ENCODE data around the gene TEX35. TPM values are rescaled to one million over a fixed set of nuclear protein-coding genes. Genes with fewer than 3 reads are reported as not detected.
A peak's percentile ranks its signal among the peaks of the same experiment; 100 is the strongest.

TEX35 gene
- total RNA-seq, 1 donor from 2014 or later: not detected

DNA sequence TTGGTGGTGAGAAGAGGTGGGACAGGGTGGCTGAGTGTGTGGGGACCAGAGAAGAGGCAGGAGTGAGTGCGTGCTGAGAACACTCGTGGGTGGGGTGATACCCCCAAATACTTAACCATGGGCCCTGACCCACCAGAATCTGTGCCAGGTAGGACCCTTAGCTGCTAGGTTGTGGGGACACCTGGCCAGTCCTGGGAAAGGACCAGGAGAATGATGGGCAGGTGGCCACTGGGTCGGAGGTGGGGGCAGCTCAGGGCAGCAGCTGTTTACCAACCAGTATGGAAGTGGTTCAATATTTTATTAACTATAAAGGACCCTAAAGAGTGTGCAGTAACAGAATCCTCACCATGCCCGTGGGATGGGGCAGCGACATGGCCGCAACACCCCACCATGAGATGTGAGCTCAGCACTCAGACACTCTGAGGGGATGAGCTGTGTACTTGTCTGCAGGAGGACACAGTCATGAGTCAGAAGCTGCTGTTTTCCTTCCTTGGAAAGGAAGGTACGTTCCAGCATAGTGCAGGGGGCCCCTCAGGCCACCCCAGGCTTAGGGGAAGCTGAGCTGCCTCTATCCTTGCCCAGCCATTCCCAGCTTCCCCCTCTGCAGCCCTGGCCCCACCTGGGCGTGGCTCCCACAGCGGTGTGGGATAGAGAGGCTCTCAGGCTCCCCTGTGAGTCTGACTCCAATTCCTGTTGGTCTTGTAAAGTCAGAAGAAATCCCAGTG lies 25.4 kb downstream of the TEX35 start:
- Histone ChIP-seq H3K27me3 (ENCODE audit: control insufficient read depth in 3 of 3, insufficient read depth in 3 of 3, low read length in 3 of 3) (no peaks in the 10 kb centered on the region), H3K9me3 (ENCODE audit: control insufficient read depth in 3 of 3, low read length in 3 of 3) (no peaks in the 10 kb centered on the region), H3K27ac (ENCODE audit: low read depth, low read length) (peak overlapping the region; percentile 77), H3K4me3 (ENCODE audit: low read length in 3 of 3) (peak overlapping the region in 2 of 3 donors; percentile 34 to 51), H3K4me1 (ENCODE audit: control insufficient read depth in 3 of 3, insufficient read depth in 3 of 3, low read length in 3 of 3) (peaks cover 41 to 48% (median 47%) of the 10 kb centered on the region in 3 donors), H3K36me3 (ENCODE audit: control insufficient read depth in 3 of 3, insufficient read depth in 3 of 3, low read length in 3 of 3) (no peaks in the 10 kb centered on the region), H3K9ac (ENCODE audit: low read depth in 1 of 3, low read length in 3 of 3) (no peak overlapping the region)

DNA sequence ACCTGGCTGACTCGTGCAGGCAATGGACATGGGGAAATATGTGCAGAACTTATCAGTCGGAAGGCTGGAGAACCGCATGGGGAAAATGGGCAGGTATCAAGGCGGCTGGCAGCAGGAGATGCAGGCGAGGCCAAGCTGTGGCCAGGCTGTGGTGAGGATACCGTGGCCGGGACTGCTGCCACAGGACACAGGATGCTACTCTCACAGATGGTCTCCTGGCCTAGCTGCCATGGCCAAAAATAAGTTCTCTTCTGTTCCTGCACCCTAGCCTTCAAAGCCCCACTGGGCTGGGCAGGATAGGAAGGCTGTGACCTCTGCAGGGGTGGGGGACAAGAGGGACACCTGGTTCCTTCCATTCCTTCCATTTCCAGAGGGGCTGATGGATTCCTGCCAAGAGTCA lies 26.4 kb downstream of the TEX35 start:
- Histone ChIP-seq H3K4me1 (ENCODE audit: control insufficient read depth in 3 of 3, insufficient read depth in 3 of 3, low read length in 3 of 3) (peaks cover 41 to 48% (median 47%) of the 10 kb centered on the region in 3 donors), H3K36me3 (ENCODE audit: control insufficient read depth in 3 of 3, insufficient read depth in 3 of 3, low read length in 3 of 3) (no peaks in the 10 kb centered on the region), H3K9ac (ENCODE audit: low read depth in 1 of 3, low read length in 3 of 3) (no peak overlapping the region), H3K4me3 (ENCODE audit: low read length in 3 of 3) (peak overlapping the region in 2 of 3 donors; percentile 34 to 51), H3K9me3 (ENCODE audit: control insufficient read depth in 3 of 3, low read length in 3 of 3) (no peaks in the 10 kb centered on the region), H3K27me3 (ENCODE audit: control insufficient read depth in 3 of 3, insufficient read depth in 3 of 3, low read length in 3 of 3) (no peaks in the 10 kb centered on the region), H3K27ac (ENCODE audit: low read depth, low read length) (peak overlapping the region; percentile 77)

DNA sequence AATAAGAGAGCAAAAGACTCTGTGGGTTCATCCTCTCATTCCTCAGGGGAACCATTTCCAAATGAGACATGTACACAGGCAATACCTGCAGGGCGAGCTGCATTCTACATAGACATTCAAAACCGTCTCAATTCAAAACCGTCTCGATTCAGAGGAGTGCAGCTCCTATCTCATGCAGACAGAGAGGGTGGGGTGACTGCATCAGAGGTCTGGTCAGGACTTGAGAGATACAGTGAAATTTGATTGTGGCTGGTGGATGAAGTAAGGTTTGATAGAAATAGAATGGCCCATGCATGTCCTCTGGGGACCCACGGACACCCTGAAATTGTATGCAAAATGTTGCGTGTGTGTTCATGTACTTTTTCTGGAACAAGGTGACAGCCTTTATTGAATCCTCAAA lies 27.3 kb downstream of the TEX35 start:
- Histone ChIP-seq H3K9me3 (ENCODE audit: control insufficient read depth in 3 of 3, low read length in 3 of 3) (no peaks in the 10 kb centered on the region), H3K27me3 (ENCODE audit: control insufficient read depth in 3 of 3, insufficient read depth in 3 of 3, low read length in 3 of 3) (no peaks in the 10 kb centered on the region), H3K4me1 (ENCODE audit: control insufficient read depth in 3 of 3, insufficient read depth in 3 of 3, low read length in 3 of 3) (peaks cover 41 to 48% (median 47%) of the 10 kb centered on the region in 3 donors), H3K9ac (ENCODE audit: low read depth in 1 of 3, low read length in 3 of 3) (no peak overlapping the region), H3K36me3 (ENCODE audit: control insufficient read depth in 3 of 3, insufficient read depth in 3 of 3, low read length in 3 of 3) (no peaks in the 10 kb centered on the region), H3K27ac (ENCODE audit: low read depth, low read length) (no peak overlapping the region), H3K4me3 (ENCODE audit: low read length in 3 of 3) (no peak overlapping the region)

DNA sequence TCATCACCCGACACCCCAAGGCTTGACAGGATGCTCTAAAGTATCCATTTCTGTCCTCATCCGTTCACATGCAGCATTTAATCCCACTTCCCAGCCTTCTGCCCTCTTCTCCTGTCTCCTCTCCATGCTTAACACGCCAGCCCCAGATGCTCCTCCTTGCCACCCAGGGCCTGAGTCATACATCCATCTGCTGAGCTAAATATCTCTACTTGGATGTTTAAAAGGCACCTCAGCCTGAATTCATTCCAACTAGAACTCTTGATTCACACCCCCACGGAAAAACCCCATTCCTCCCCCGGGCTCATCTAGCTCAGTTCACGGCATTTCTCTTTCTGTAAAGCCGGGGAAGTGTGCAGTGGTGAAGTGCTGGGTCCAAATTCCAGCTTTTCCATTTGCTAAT lies 27.7 kb downstream of the TEX35 start:
- H3K27ac ChIP-seq (ENCODE audit: low read depth, low read length): no peak overlapping the region
- H3K36me3 ChIP-seq (ENCODE audit: control insufficient read depth in 3 of 3, insufficient read depth in 3 of 3, low read length in 3 of 3): no peaks in the 10 kb centered on the region
- no peak overlapping the region for H3K9ac ChIP-seq (ENCODE audit: low read depth in 1 of 3, low read length in 3 of 3)
- H3K27me3 ChIP-seq (ENCODE audit: control insufficient read depth in 3 of 3, insufficient read depth in 3 of 3, low read length in 3 of 3): no peaks in the 10 kb centered on the region
- no peak overlapping the region for H3K4me3 ChIP-seq (ENCODE audit: low read length in 3 of 3)
- H3K9me3 ChIP-seq (ENCODE audit: control insufficient read depth in 3 of 3, low read length in 3 of 3): no peaks in the 10 kb centered on the region
- peaks cover 41 to 48% (median 47%) of the 10 kb centered on the region in 3 donors for H3K4me1 ChIP-seq (ENCODE audit: control insufficient read depth in 3 of 3, insufficient read depth in 3 of 3, low read length in 3 of 3)

DNA sequence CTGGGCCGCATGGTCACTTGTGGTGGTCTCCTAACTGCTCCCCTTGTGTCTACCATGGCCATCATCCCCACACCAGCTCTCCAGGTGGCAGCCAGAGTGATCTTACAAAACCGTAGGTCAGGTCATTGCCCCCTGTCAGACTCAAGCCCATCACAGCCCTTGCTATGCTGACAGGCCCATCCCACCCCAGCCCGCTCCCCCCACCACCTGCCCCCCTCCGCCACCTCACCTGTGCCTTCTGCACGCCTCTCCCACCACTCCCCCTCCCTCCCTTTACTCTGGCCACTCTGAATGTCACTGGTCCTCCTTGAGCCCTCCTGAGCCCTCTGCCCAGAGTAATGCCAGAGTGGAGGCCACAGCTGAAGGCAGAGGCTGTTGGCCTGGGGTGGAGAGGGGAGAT lies 28.5 kb downstream of the TEX35 start:
- peaks cover 37 to 45% (median 44%) of the 10 kb centered on the region in 3 donors for H3K4me1 ChIP-seq (ENCODE audit: control insufficient read depth in 3 of 3, insufficient read depth in 3 of 3, low read length in 3 of 3)
- no peaks in the 10 kb centered on the region for H3K27me3 ChIP-seq (ENCODE audit: control insufficient read depth in 3 of 3, insufficient read depth in 3 of 3, low read length in 3 of 3)
- no peak overlapping the region for H3K27ac ChIP-seq (ENCODE audit: low read depth, low read length)
- peak overlapping the region in 1 of 3 donors; percentile 79 for H3K4me3 ChIP-seq (ENCODE audit: low read length in 3 of 3)
- no peaks in the 10 kb centered on the region for H3K9me3 ChIP-seq (ENCODE audit: control insufficient read depth in 3 of 3, low read length in 3 of 3)
- H3K36me3 ChIP-seq (ENCODE audit: control insufficient read depth in 3 of 3, insufficient read depth in 3 of 3, low read length in 3 of 3): no peaks in the 10 kb centered on the region
- H3K9ac ChIP-seq (ENCODE audit: low read depth in 1 of 3, low read length in 3 of 3): no peak overlapping the region

DNA sequence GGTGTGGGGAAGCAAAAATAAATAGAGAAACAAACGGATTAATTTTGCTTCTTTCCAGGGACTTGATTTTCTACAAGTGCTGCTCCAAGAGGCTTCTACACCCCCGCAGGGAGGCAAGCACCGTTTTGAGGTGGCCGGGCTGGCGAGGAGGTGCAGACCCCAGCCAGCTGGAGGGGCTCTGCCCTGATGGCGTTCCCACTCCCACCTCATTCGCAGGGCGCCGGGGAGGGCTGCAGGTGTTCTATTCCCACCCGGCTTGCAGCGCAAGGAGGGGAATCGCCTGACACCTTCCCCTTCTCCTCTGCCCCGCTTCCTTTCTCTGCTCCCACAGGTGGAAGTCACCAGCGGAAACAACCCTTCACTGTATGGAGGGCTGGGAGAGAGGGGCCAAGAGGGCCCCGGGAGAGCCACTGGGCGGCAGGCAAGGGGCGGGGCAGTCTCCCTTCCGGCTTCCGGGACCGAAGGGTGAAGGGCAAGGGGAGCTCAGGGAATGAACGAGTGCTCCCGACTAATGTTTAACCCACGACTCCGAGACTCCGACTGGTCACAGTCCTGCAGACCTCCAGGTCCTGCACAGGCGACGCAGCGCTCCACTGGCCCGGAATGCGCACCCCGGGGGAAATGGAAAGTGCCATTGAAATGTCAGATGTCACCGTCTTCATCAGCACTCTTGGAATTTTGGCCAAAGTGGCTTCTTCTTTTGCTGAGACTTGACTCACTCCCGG lies 29.1 kb downstream of the TEX35 start:
- peak overlapping the region; percentile 79 to 94 (median 92) for H3K4me3 ChIP-seq (ENCODE audit: low read length in 3 of 3)
- H3K27ac ChIP-seq (ENCODE audit: low read depth, low read length): no peak overlapping the region
- H3K9me3 ChIP-seq (ENCODE audit: control insufficient read depth in 3 of 3, low read length in 3 of 3): no peaks in the 10 kb centered on the region
- peaks cover 0 to under 1% (median 0%) of the 10 kb centered on the region in 3 donors for H3K36me3 ChIP-seq (ENCODE audit: control insufficient read depth in 3 of 3, insufficient read depth in 3 of 3, low read length in 3 of 3)
- H3K9ac ChIP-seq (ENCODE audit: low read depth in 1 of 3, low read length in 3 of 3): peak overlapping the region; percentile 70 to 90 (median 73)
- peaks cover 31 to 39% (median 39%) of the 10 kb centered on the region in 3 donors for H3K4me1 ChIP-seq (ENCODE audit: control insufficient read depth in 3 of 3, insufficient read depth in 3 of 3, low read length in 3 of 3)
- no peaks in the 10 kb centered on the region for H3K27me3 ChIP-seq (ENCODE audit: control insufficient read depth in 3 of 3, insufficient read depth in 3 of 3, low read length in 3 of 3)

DNA sequence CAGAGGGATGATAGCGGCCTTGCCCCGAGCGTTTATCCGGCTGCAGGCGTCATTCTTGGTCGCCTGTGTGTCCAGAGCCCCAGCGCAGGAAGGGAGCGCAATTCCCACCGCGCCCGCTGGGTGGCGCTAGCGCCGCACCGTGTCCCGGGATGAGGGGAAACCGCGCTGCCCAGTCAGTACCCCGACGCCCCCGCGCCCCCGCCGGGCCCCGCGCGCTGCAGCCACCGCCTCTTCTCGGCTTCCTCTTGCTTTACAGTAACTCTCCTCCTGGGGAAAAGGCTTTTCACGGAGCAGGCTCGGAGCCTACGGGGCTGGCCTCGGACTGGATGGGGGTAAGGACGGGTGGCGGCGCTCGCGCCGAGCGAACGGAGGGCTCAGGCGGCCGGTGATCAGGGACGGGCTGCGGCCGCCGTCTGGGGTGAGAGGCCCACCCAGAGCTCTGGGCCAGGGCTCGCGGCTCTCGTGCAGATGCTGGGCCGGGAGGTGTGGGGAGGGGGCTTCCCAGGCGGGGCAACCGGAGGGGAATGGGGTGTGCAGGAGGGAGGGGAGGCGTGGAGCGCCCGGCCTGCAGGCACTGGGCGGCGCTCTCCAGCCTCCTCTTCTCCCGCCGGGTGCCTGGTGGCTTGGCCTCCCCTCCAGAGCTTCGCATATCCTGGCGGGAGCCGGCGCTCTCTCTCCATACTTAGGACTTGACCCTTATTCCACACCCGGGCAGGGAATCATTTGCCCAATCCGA lies 29.8 kb downstream of the TEX35 start:
- peaks cover 23 to 31% (median 31%) of the 10 kb centered on the region in 3 donors for H3K4me1 ChIP-seq (ENCODE audit: control insufficient read depth in 3 of 3, insufficient read depth in 3 of 3, low read length in 3 of 3)
- H3K36me3 ChIP-seq (ENCODE audit: control insufficient read depth in 3 of 3, insufficient read depth in 3 of 3, low read length in 3 of 3): peaks cover 0 to 2% (median 0%) of the 10 kb centered on the region in 3 donors
- no peak overlapping the region for H3K27ac ChIP-seq (ENCODE audit: low read depth, low read length)
- peak overlapping the region; percentile 70 to 90 (median 73) for H3K9ac ChIP-seq (ENCODE audit: low read depth in 1 of 3, low read length in 3 of 3)
- peak overlapping the region; percentile 79 to 94 (median 92) for H3K4me3 ChIP-seq (ENCODE audit: low read length in 3 of 3)
- no peaks in the 10 kb centered on the region for H3K9me3 ChIP-seq (ENCODE audit: control insufficient read depth in 3 of 3, low read length in 3 of 3)
- H3K27me3 ChIP-seq (ENCODE audit: control insufficient read depth in 3 of 3, insufficient read depth in 3 of 3, low read length in 3 of 3): no peaks in the 10 kb centered on the region

DNA sequence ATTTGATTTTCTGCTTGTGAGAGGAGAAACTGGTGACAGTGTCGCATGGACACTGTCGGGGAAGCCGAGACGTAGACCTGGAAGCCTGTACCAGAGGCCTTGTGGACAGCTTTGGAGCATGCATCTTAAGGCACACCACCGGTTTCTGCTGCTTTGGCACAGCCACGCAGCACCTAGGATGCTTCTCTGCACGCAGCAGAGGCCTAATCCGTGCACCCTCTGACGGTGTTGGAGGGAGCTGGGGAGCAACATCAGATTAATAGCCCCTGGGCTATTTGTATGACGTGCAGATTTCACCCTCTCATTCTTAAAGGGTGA lies 30.3 kb downstream of the TEX35 start:
- Histone ChIP-seq H3K27ac (ENCODE audit: low read depth, low read length) (no peak overlapping the region), H3K4me1 (ENCODE audit: control insufficient read depth in 3 of 3, insufficient read depth in 3 of 3, low read length in 3 of 3) (peaks cover 19 to 26% (median 26%) of the 10 kb centered on the region in 3 donors), H3K9ac (ENCODE audit: low read depth in 1 of 3, low read length in 3 of 3) (peak overlapping the region; percentile 6 to 90 (median 43)), H3K9me3 (ENCODE audit: control insufficient read depth in 3 of 3, low read length in 3 of 3) (no peaks in the 10 kb centered on the region), H3K4me3 (ENCODE audit: low read length in 3 of 3) (peak overlapping the region; percentile 79 to 94 (median 92)), H3K36me3 (ENCODE audit: control insufficient read depth in 3 of 3, insufficient read depth in 3 of 3, low read length in 3 of 3) (peaks cover 0 to 2% (median 0%) of the 10 kb centered on the region in 3 donors), H3K27me3 (ENCODE audit: control insufficient read depth in 3 of 3, insufficient read depth in 3 of 3, low read length in 3 of 3) (no peaks in the 10 kb centered on the region)

DNA sequence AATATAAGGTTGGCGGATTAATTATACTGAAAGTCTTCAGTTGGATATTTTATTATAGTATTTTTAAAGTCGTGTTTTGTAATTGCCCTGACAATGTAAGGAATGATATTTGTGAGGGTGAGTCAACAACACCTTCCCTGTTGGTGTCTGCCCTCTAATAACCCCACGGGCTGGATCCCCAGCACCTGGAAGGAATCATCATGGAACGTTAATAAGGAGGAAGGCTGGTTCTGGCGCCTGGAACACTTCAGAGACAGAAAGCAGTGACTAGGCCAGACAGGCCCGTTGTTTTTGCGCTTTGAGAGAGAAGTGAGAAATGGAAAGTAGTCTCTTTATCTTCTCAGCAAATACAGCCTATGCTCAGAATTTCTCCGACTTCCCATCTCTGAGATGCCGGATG lies 31.6 kb downstream of the TEX35 start:
- Histone ChIP-seq H3K4me1 (ENCODE audit: control insufficient read depth in 3 of 3, insufficient read depth in 3 of 3, low read length in 3 of 3) (peaks cover 6 to 13% (median 13%) of the 10 kb centered on the region in 3 donors), H3K27me3 (ENCODE audit: control insufficient read depth in 3 of 3, insufficient read depth in 3 of 3, low read length in 3 of 3) (no peaks in the 10 kb centered on the region), H3K9ac (ENCODE audit: low read depth in 1 of 3, low read length in 3 of 3) (no peak overlapping the region), H3K27ac (ENCODE audit: low read depth, low read length) (no peak overlapping the region), H3K9me3 (ENCODE audit: control insufficient read depth in 3 of 3, low read length in 3 of 3) (no peaks in the 10 kb centered on the region), H3K4me3 (ENCODE audit: low read length in 3 of 3) (no peak overlapping the region), H3K36me3 (ENCODE audit: control insufficient read depth in 3 of 3, insufficient read depth in 3 of 3, low read length in 3 of 3) (peaks cover 0 to 2% (median 0%) of the 10 kb centered on the region in 3 donors)
